Hepatocyte (in vitro differentiated cells): Measurements from ENCODE around the gene GLB1L2.

Experiments used
- CTCF ChIP-seq: fragments of 200-600 bp; sonication (generic); IDR thresholded peaks from 2 replicates; pipeline ENCODE4 v1.5.1; 2016; ENCODE audit warnings: antibody characterized with exemption, mild to moderate bottlenecking; ENCODE audit not compliant: poor library complexity
- EZH2 ChIP-seq: fragments of 200-600 bp; sonication (generic); IDR thresholded peaks from 2 replicates; pipeline ENCODE4 v1.6.1; 2016; ENCODE audit warnings: antibody characterized with exemption, mild to moderate bottlenecking, borderline replicate concordance
- EZH2phosphoT487 ChIP-seq: fragments of 200-600 bp; sonication (generic); IDR thresholded peaks from one replicate; pipeline ENCODE4 v1.6.1; 2018; ENCODE audit warnings: antibody characterized with exemption, mild to moderate bottlenecking, low read depth, moderate library complexity; ENCODE audit not compliant: unreplicated experiment, severe bottlenecking

- no peak for TF ChIP-seq CTCF
- TF ChIP-seq EZH2 = no peak
- TF ChIP-seq EZH2phosphoT487 = no peak
These were observed 11.0 kb downstream of the GLB1L2 start for GRCh38 chr11:134342572-134343340.
